Mononuclear cell (primary cell): Measurements from ENCODE around the gene ATG4D. TPM values are rescaled to one million over a fixed set of nuclear protein-coding genes. Genes with fewer than 3 reads are reported as not detected.
A peak's percentile ranks its signal among the peaks of the same experiment; 100 is the strongest.

ENCODE experiments used
- H3K27me3 ChIP-seq: 2 replicates; pipeline ENCODE4 v1.6.0; 2011; ENCODE audit warnings: low read length, control low read depth; ENCODE audit not compliant: insufficient read depth
- H3K4me1 ChIP-seq: 2 replicates; pipeline ENCODE4 v1.5.1; 2011; ENCODE audit warnings: mild to moderate bottlenecking, low read length, control low read depth; ENCODE audit not compliant: insufficient read depth
- H3K4me3 ChIP-seq: 2 replicates; pipeline ENCODE4 v1.5.1; 2011; ENCODE audit warnings: mild to moderate bottlenecking, low read length, moderate library complexity
- H3K9me3 ChIP-seq: 2 replicates; pipeline ENCODE4 v1.5.1; 2011; ENCODE audit warnings: low read depth, mild to moderate bottlenecking, control low read depth, low read length
- total RNA-seq: library from RNA; depleted of rRNA; stranded (reverse); fragments of >200 nt; gene quantifications from one replicate; pipeline ENCODE4 v1.2.3, GENCODE V29; 2012

The ATG4D gene
- 30.7 TPM for total RNA-seq

GRCh38 chr19:10543420-10544241, at the start of gene ATG4D:
TSS of gene ATG4D (plus strand) at chr19:10543904. CDS start at chr19:10544091, 187 bp downstream.
- Histone ChIP-seq H3K9me3 (no peaks in the 10 kb centered on the region), H3K4me1 (peaks cover 32% of the 10 kb centered on the region), H3K4me3 (peak within 1 kb of the TSS; percentile 81), H3K27me3 (no peaks in the 10 kb centered on the region)

DNA sequence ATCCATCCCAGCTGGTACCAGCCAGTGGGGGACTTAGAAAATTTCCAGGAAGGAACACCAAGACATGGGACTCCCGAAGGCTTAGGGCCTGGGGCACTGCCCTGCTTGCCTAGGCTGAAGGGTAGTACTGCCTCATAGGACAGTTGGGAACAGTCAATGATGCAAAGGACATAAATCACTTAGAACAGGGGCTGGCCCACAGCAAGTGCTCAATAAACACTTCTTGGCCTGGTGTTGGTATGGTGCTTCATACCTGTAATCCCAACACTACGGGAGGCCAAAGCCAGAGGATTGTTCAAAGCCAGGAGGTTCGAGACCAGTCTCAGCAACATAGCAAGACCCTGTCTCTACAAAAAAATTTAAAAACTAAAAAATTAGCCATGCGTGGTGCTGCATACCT, 46.3 kb upstream of the ATG4D start:
- Histone ChIP-seq H3K4me3 (no peak overlapping the region), H3K4me1 (peaks cover 27% of the 10 kb centered on the region), H3K9me3 (no peaks in the 10 kb centered on the region), H3K27me3 (no peaks in the 10 kb centered on the region)

- Histone ChIP-seq H3K27me3 (no peaks in the 10 kb centered on the region), H3K4me3 (no peak overlapping the region), H3K4me1 (peaks cover 32% of the 10 kb centered on the region), H3K9me3 (no peaks in the 10 kb centered on the region)
Observed at GRCh38 chr19:10499550-10500246, 44.0 kb upstream of the ATG4D start.

GRCh38 chr19:10500247-10500592, 43.5 kb upstream of the ATG4D start:
- no peaks in the 10 kb centered on the region for H3K9me3 ChIP-seq
- peaks cover 32% of the 10 kb centered on the region for H3K4me1 ChIP-seq
- no peaks in the 10 kb centered on the region for H3K27me3 ChIP-seq
- H3K4me3 ChIP-seq, result no peak overlapping the region

GRCh38 chr19:10501971-10502523, 41.7 kb upstream of the ATG4D start:
- Histone ChIP-seq H3K4me1 (peaks cover 39% of the 10 kb centered on the region), H3K27me3 (no peaks in the 10 kb centered on the region), H3K9me3 (no peaks in the 10 kb centered on the region), H3K4me3 (peak overlapping the region; percentile 87)

DNA sequence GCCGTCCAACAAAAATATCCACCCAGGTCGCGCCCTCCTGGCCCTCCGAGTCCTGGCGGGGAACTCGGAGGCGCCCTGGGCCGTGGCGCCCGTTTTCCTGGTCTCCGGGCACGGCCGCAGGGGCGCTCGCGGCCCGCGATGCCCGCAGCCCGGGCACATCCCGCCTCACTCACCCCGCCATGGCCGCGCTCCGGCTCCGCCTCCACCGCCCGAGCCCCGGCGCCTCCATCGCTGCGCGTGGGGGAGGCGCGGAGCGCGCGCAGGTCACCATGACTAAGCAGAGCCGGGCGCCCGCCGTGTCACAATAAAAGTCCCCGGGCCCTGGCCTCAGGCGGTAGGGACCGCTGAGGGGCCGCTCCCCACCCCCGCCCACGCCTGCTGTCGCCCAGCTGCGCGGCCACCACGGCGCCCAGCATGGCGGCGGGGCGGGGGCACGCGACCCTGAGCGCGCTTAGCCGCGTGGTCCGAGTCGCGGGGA, 41.1 kb upstream of the ATG4D start:
- H3K9me3 ChIP-seq, result no peaks in the 10 kb centered on the region
- peaks cover 39% of the 10 kb centered on the region for H3K4me1 ChIP-seq
- peak overlapping the region; percentile 87 for H3K4me3 ChIP-seq
- no peaks in the 10 kb centered on the region for H3K27me3 ChIP-seq

DNA sequence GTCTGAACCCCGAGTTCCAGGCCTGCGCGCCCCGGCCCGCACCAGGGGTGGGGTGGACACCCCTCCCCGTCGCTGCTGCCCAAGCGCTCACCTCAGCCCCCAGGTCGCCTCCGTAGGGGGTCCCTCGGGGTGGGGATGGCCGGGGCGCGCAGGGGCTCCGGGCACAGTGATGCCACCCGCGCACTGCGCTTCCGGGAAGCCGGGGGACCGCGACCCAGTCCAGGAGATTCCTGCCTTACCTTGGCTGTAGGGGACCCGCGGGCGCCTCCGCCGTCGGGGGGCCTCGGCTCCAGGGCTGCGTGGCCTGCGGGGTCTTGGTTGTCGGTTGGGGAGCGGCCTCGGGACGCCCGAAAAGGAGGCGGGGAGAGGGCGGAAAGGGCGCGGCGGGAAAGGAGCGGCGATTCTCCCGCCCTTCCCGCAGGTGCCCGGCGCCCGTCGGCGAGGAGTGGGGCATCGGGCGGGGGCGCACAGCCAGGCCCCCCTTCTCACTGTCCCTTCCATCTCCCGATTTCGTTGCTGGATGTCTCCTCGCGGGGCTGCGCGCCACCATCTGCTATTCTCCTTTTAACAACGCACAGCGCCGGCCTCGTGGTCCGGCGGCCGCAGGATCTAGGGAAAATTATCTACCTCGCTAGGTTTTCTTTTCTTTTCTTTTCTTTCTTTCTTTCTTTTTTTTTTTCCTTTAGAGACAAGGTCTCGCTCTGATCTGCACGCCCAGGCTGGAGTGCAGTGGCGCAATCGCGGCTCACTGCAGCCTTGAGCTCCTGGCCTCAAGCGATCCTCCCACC, 40.5 kb upstream of the ATG4D start, which contains the start of gene KEAP1:
Gene KEAP1 (minus strand): TSS at position 355 of the 788 bp plus-strand sequence. CDS start 3,323 bp downstream, outside the sequence.
- Histone ChIP-seq H3K9me3 (no peaks in the 10 kb centered on the region), H3K27me3 (no peaks in the 10 kb centered on the region), H3K4me3 (peak within 1 kb of the TSS; percentile 87), H3K4me1 (peaks cover 39% of the 10 kb centered on the region)

GRCh38 chr19:10505583-10506229, 38.0 kb upstream of the ATG4D start:
- no peaks in the 10 kb centered on the region for H3K9me3 ChIP-seq
- no peak overlapping the region for H3K4me3 ChIP-seq
- H3K27me3 ChIP-seq, result no peaks in the 10 kb centered on the region
- peaks cover 35% of the 10 kb centered on the region for H3K4me1 ChIP-seq

- Histone ChIP-seq H3K4me1 (peaks cover 39% of the 10 kb centered on the region), H3K4me3 (no peak overlapping the region), H3K9me3 (no peaks in the 10 kb centered on the region), H3K27me3 (peaks cover 4% of the 10 kb centered on the region)
Observed at GRCh38 chr19:10508036-10508435, 35.7 kb upstream of the ATG4D start.

- peaks cover 40% of the 10 kb centered on the region for H3K4me1 ChIP-seq
- H3K9me3 ChIP-seq, result no peaks in the 10 kb centered on the region
- peaks cover 10% of the 10 kb centered on the region for H3K27me3 ChIP-seq
- H3K4me3 ChIP-seq, result no peak overlapping the region
Observed at GRCh38 chr19:10508707-10509106, 35.0 kb upstream of the ATG4D start.

DNA sequence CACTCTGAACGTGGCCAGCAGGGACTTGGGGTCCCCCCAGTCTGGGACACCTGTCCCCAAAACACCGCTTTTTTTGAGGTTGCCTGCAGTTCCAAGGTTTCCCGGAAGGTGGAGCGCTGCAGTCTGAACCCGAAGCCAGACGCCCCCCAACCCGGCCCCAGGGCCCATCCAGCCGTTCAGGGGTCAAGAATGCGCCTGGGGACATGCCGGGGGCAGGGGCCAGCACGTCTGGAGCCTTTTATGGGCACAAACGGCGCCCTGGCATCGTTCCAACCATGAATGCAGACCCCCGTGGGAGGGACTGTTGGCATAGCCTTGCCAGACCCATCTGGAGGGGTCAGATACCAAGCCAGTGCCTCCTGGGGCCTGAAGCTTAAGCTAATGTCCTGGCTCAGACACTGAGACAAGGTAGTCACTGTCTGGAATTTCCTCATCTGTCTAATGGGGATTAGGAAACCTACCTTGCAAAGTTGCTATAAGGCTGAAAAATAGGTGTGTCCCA, 33.4 kb upstream of the ATG4D start:
- Histone ChIP-seq H3K9me3 (no peaks in the 10 kb centered on the region), H3K27me3 (peaks cover 27% of the 10 kb centered on the region), H3K4me1 (peaks cover 49% of the 10 kb centered on the region)

GRCh38 chr19:10513223-10513622, 30.5 kb upstream of the ATG4D start:
- H3K4me1 ChIP-seq, result peaks cover 56% of the 10 kb centered on the region
- peaks cover 56% of the 10 kb centered on the region for H3K27me3 ChIP-seq
- H3K4me3 ChIP-seq, result no peak overlapping the region
- no peaks in the 10 kb centered on the region for H3K9me3 ChIP-seq

More for the DNA sequence above, 33.4 kb upstream of the ATG4D start:
- H3K4me3 ChIP-seq, result no peak overlapping the region

DNA sequence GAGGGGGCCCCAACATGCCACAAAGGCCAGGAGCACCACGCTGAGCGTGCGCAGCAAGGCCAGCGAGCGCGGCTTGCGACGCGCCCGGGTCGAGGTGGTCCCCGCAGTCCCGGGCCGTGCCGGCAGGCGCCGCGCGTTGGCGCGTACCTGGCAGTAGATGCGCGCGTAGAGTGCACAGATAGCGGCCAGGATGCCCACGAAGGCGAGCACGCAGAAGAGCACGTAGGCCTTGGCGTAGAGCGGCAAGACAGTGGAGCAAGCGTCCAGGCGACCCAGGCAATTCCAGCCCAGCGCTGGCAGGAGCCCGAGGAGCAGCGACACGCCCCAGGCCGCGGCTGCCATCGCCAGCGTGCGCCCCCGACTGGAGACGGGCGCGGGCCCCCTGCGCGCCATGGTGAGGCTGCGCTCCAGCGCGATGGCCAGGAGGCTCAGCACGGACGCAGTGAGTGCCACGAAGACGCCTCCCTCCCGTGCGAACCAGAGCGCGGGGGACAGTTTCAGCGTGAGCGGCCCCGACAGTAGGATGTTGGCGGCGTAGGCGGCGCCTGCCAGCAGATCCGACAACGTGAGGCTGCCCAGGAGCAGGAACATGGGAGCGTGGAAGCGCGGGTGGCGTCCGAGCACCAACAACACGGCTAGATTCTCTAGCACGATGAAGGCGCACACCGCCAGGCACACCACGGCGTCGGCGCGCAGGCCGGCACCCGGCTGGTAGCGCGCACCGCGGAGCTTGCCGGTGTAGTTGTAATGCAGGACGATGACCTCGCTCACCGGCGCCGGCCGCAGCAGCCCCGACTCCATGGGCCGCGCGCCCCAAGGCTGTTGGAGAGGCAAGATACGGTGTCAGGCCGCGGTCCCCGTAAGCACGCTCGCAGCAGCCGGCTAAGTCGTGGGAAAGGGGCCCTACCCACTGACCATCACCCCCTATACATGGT, 29.2 kb upstream of the ATG4D start:
- Histone ChIP-seq H3K4me1 (peaks cover 68% of the 10 kb centered on the region), H3K4me3 (peak overlapping the region; percentile 15), H3K27me3 (peaks cover 68% of the 10 kb centered on the region), H3K9me3 (no peaks in the 10 kb centered on the region)
